ENCODE results near the gene GABRE.

GRCh38 chrX:151988706-151989299 lies 14.3 kb upstream of the GABRE start:
- TF ChIP-seq CTCF (IDR thresholded peaks at IDR 0.05; ENCODE audit: low read length) = no peak
- no peak for TF ChIP-seq EZH2 (IDR thresholded peaks at IDR 0.05; ENCODE audit: borderline replicate concordance, low read length)
